ENCODE results near the gene TNFSF12.

Gene TNFSF12

DNA sequence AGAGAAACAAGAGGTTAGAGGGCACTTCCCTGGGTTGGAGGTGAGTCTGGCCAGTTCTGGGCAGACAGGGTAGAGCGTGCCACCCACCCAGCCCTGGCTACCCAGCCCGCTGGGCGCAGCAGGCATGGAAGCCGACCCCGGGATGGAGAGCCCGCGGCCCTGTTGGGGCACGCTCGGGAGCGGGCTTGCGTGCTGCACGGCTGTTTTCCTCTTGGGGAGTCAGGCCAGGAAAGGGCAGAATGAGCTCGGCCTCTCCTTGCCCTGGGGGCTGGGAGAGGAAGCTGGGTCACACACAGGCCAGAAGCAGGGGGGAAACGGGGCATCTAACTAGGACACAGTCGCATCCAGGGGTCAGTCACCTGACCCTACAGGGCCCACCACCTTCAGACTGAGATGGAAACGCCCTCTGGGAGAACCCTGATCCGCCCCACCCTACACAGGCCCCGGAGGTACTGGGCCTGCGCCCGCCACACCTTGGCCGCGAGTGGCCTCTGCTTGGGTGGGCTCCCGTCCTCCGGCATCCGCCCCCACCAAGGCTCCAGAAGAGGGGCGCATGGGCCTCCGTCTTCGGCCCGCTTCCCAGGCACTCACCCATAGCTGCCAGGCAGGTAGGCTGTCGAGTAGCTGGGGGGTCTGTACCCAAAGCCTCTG lies 39.8 kb downstream of the TNFSF12 start:
- in situ Hi-C loops (cut with HindIII; ENCODE audit: low pct_ligation_motif_present, low sequenced_read_pairs), result no loop called here
- Histone ChIP-seq H3K27ac (peak overlapping the region; percentile 65), H3K36me3 (replicated peaks) (peaks cover 39% of the 10 kb centered on the region), H3K27me3 (replicated peaks) (no peaks in the 10 kb centered on the region), H3K4me3 (ENCODE audit: low read depth, low read length) (peak overlapping the region; percentile 9)
- TF ChIP-seq, protein P1, sequence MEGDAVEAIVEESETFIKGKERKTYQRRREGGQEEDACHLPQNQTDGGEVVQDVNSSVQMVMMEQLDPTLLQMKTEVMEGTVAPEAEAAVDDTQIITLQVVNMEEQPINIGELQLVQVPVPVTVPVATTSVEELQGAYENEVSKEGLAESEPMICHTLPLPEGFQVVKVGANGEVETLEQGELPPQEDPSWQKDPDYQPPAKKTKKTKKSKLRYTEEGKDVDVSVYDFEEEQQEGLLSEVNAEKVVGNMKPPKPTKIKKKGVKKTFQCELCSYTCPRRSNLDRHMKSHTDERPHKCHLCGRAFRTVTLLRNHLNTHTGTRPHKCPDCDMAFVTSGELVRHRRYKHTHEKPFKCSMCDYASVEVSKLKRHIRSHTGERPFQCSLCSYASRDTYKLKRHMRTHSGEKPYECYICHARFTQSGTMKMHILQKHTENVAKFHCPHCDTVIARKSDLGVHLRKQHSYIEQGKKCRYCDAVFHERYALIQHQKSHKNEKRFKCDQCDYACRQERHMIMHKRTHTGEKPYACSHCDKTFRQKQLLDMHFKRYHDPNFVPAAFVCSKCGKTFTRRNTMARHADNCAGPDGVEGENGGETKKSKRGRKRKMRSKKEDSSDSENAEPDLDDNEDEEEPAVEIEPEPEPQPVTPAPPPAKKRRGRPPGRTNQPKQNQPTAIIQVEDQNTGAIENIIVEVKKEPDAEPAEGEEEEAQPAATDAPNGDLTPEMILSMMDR (IDR thresholded peaks at IDR 0.05; ENCODE audit: low read depth, low read length, missing control alignments), result no peak
- DNase-seq, result no peak

DNA sequence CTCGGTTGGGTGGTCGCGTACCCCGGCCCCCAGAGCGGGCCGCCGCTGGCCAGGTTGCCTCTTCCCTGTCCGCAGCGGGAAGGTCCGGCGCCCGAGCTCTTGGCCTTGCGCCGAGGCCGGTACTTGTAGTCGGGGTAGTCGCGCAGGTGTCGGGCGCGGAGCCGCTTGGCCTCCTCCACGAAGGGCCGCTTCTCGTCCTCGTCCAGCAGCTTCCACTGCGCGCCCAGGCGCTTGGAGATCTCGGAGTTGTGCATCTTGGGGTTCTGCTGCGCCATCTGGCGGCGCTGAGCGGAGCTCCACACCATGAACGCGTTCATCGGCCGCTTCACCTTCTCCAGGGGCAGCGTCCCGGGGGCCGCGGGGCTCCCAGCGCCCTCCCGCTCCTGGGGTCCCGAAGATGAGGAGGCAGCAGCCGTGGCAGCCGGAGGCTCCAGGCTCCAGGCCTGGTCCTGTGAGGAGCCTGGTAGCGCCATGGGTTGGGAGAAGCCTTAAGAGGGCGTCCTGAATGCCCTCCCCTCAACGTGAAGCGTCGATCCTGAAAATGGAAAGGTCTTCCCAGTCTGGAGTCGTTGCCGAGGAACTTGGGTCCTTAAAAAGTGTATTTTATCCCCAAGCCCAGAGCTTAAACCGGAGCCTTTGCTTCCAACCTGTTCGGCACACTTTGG lies 40.5 kb downstream of the TNFSF12 start:
- TF ChIP-seq, protein P1 (IDR thresholded peaks at IDR 0.05; ENCODE audit: low read depth, low read length, missing control alignments), result peak; percentile 91
- H3K4me3 ChIP-seq (ENCODE audit: low read depth, low read length), result peak overlapping the region; percentile 9
- DNase-seq, result peak; percentile 77
- in situ Hi-C loops (cut with HindIII; ENCODE audit: low pct_ligation_motif_present, low sequenced_read_pairs), result no loop called here
- no peaks in the 10 kb centered on the region for H3K27me3 ChIP-seq (replicated peaks)
- H3K36me3 ChIP-seq (replicated peaks), result peaks cover 45% of the 10 kb centered on the region
- H3K27ac ChIP-seq, result no peak overlapping the region

DNA sequence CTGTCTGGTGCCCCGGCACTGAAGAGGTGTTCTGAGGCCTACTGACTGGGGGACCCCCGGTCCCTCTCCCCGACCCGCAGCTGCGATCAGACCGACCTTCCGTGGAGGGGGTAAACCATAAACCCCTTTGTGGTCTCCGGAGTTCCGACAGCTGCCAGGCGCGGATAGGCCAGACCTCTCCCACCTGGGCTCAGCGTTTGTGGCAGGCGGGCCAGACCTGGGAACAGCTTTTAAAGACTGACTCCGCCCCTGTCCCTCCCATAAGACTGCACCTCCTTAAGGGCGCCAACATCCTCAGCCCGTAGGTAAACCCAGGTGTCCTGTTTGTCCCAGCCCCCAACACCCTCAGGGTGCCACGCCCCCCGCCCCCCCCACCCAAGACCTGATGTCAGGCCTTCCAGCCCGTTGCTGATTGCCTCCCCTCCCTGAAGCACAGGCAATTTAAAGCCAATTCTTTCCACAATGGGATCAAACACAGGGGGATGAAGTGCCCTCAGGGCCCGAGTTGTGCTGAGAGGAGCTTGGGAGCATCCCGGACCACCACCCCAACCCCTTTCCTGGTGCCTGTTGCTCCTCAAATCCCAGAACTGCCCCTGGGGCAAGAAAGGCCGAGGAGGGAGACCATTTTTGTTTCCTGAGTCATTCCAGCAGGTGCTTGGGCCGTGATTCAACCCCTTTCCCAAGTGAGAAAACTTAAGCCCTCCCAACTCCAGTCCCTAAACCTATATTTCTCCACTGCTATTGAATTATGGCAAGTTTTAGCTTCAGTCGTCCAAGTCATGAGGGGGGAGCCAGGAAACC lies 41.2 kb downstream of the TNFSF12 start, which contains the start of gene SOX15:
TSS of gene SOX15 (minus strand) at position 204 of the 801 bp plus-strand sequence. CDS start 418 bp downstream, outside the sequence.
- Histone ChIP-seq H3K27ac (peak within 1 kb of the TSS; percentile 57), H3K36me3 (replicated peaks) (peaks cover 53% of the 10 kb centered on the region), H3K27me3 (replicated peaks) (no peaks in the 10 kb centered on the region), H3K4me3 (ENCODE audit: low read depth, low read length) (peak within 1 kb of the TSS; percentile 9)
- TF ChIP-seq, protein P1 (IDR thresholded peaks at IDR 0.05; ENCODE audit: low read depth, low read length, missing control alignments), result no peak
- no peak for DNase-seq
- in situ Hi-C loops (cut with HindIII; ENCODE audit: low pct_ligation_motif_present, low sequenced_read_pairs), result no loop called here

DNA sequence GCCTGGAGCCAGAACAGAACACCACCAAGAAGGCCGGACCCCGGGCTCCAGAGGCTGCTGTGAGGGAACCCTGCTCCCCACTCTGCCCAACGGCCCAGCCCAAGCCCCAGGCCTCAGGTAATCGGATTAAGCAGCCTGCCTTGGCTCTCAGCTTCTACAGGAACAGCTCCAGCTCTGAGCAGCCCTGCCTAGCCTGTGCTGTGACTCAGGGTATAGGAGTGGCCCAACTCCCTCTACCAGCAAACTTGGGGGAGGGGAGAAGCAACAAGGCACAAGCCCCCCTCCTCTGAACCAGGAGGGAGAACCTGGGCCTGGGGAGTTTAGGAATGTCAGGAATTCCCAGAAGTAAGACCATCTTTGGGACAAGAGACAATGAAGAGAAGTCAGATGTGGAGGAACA lies 41.9 kb downstream of the TNFSF12 start:
- H3K4me3 ChIP-seq (ENCODE audit: low read depth, low read length), result no peak overlapping the region
- TF ChIP-seq, protein P1 (IDR thresholded peaks at IDR 0.05; ENCODE audit: low read depth, low read length, missing control alignments), result no peak
- in situ Hi-C loops (cut with HindIII; ENCODE audit: low pct_ligation_motif_present, low sequenced_read_pairs), result no loop called here
- H3K27ac ChIP-seq, result peak overlapping the region; percentile 57
- no peaks in the 10 kb centered on the region for H3K27me3 ChIP-seq (replicated peaks)
- H3K36me3 ChIP-seq (replicated peaks), result peaks cover 60% of the 10 kb centered on the region
- DNase-seq, result peak; percentile 63

DNA sequence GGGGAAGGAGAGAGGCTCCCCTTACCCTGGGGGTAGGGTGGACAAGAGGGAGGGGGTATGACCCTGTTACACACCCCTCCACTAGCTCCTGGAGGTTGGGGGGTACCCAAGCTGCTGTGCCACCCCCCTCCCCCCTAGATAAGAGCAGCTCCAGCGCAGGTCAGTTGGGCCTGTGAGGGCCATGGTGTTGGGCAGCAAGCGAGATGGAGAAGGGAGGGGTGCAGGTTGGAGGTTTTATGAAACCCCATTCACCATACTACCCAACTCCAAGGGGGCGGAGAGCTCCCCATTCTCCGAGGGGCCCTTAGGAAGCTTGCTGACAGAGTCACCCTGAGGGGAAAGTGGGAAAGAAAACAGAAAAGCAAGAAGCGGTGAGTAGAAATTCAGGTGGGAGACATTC lies 42.7 kb downstream of the TNFSF12 start:
- TF ChIP-seq, protein P1 (IDR thresholded peaks at IDR 0.05; ENCODE audit: low read depth, low read length, missing control alignments), result no peak
- Histone ChIP-seq H3K4me3 (ENCODE audit: low read depth, low read length) (no peak overlapping the region), H3K27me3 (replicated peaks) (no peaks in the 10 kb centered on the region), H3K36me3 (replicated peaks) (peaks cover 68% of the 10 kb centered on the region), H3K27ac (no peak overlapping the region)
- in situ Hi-C loops (cut with HindIII; ENCODE audit: low pct_ligation_motif_present, low sequenced_read_pairs), result no loop called here
- no peak for DNase-seq

Measured in brain microvascular endothelial cell (primary cell).